ENCODE measurements around the gene OR5B21.

OR5B21 gene

DNA sequence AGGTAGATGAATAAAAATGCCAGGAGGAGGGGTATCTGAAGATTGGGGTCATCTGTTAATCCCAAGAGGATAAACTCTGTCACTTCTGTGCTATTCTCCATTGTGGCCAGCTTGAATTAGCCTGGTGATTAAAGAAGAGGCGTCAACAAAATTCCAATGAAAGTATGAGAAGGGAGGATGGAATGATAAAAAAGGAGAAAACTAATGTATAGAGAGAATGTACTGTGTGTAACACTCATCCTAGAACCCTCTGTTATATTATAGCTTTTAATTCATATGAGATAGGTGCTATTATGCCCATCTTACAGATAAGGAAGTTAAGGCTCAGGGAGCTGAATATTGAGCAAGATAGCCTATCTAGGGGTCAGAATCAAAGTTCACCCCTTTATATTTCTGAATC, at the start of gene OR5B21:
TSS of gene OR5B21 (minus strand) at position 101 of the 400 bp plus-strand sequence. CDS start at position 101, 0 bp downstream.
- no peak for DNase-seq (ENCODE audit: low read depth in 2 of 2)

GRCh38 chr11:58549644-58550043, 41.7 kb upstream of the OR5B21 start:
- DNase-seq (ENCODE audit: low read depth in 2 of 2): no peak

GRCh38 chr11:58546841-58547240, 38.9 kb upstream of the OR5B21 start:
- no peak for DNase-seq (ENCODE audit: low read depth in 2 of 2)

- no peak for DNase-seq (ENCODE audit: low read depth in 2 of 2)
Measured at GRCh38 chr11:58531865-58532341, 24.0 kb upstream of the OR5B21 start.

DNA sequence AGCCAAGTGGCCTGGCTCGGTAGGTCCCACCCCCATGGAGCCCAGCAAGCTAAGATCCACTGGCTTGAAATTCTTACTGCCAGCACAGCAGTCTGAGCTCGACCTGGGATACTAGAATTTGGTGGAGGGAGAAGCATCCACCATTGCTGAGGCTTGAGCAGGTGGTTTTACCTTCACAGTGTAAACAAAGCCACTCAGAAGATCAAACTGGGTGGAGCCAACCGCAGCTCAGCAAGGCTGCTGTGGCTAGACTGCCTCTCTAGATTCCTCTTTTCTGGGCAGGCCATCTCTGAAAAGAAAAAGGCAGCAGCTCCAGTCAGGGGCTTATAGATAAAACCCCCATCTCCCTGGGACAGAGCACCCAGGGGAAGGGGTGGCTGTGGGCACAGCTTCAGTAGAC, 22.3 kb upstream of the OR5B21 start:
- no peak for DNase-seq (ENCODE audit: low read depth in 2 of 2)

DNA sequence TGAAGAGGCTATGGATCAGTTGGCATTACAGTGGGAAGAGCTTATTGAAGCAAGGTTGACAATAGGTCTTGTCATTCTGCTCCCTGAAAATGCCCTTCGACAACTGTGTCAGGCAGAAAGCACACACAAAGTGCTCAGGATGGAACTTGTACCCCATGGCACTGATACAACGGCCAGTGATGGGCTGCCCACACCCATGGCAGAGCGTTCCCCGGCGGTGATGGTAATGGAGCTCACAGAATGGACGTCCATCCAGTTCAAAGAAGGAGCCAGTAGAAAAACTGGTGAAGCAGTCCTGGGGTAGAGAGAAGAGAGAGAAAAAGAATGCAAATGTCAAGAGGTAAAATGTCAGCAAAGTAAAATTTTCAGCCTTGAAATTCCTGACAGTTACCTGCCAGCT, 19.5 kb upstream of the OR5B21 start:
- DNase-seq (ENCODE audit: low read depth in 2 of 2): no peak

- no peak for DNase-seq (ENCODE audit: low read depth in 2 of 2)
Measured at GRCh38 chr11:58526721-58527120, 18.8 kb upstream of the OR5B21 start.

DNA sequence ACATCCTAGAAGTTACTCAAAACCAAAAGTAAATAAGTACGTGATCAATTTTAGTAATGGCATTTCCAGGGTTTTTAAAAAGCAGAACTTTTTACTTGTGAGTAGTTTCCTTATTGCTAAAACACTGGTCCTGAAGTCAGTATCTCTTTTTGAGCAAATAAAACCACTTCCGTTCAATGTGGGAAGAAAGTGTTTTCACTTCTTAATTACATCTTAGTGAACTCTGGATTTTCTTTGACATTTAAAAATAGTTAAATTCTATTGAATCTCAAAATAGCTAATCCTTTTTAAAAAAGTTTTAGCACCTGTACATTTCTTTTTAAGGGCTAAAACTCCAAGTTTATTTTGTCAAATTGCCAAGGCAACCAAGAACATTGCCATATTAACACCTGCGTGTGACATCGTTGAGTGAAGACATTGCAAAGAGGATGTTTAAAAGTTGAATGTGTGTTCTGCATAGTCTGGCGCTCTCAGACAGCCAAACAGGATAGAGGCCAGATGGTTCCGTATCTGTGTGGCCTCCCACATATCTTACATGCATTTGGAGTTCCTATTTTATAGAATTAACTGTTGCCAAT, 17.2 kb upstream of the OR5B21 start:
- no peak for DNase-seq (ENCODE audit: low read depth in 2 of 2)

- DNase-seq (ENCODE audit: low read depth in 2 of 2): peak in 1 of 2 donors; percentile 20
Measured at GRCh38 chr11:58524232-58525036, 16.5 kb upstream of the OR5B21 start.

DNA sequence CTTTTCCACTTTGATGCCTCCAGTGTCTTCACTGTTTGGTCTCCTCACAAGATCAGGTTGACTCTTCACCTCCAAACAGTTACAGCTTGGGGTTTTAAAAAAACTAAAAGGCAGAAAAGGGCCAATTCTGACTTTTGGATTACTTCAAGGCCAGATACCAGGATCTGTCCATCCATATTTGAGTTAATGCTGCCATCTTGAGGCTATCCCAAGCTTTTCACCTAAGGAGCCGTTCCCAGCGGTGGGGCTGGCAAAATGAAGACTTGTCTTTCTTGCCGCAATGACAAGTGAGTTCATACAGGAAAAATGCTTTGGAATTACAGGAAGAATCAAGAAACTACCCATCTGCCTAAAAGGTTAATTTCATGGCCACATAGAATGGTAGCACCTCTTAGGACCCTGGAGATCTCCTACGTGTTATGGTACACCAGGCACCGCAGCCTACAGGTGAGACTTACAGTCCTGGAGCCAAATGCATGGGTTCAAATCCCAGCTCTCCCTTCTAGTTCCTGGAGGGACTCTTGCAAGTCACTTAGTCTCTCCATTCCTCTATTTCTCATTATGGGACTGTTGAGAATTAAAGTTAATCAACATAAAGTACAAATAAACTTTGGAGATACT, 6.0 kb upstream of the OR5B21 start:
- no peak for DNase-seq (ENCODE audit: low read depth in 2 of 2)

DNA sequence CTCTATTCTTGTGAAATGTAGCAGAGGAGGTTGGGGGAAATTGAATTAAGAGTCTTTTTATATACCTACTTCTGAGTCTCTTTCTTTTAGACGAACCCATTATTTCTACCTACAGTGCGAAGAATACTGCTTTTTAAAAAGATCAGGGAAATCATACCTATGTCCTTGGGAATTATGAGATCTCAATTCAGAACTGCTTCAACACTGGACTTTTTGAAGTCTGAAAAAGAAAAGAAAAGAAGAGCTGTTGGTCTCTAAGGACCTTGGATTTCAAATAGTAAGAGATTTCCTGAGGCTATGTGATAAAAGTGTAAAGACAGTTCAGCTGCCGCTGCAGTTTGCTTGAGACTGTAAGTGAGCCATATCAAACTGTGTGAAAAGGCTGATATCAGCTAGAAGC, 3.7 kb upstream of the OR5B21 start:
- no peak for DNase-seq (ENCODE audit: low read depth in 2 of 2)

- no peak for DNase-seq (ENCODE audit: low read depth in 2 of 2)
Measured at GRCh38 chr11:58509748-58510147, 1.8 kb upstream of the OR5B21 start.

DNA sequence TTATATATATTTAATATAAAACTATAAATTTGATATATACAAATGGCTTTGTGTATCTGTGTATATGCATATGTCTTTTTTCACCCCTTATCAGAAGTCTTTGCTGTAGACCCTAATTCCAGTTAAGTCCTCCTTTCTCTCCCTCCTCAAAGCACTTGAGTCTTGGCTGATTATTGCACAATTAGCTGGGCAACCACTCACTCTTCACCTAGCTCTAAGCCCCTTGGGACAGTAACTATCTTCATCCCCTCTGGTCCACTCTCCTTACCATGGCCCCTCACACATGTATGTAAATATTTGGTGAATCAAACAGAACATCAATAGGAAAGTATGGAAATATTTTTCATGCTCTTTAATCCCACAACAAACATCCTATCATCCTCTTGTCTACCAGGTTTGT, 909 bp upstream of the OR5B21 start:
- no peak for DNase-seq (ENCODE audit: low read depth in 2 of 2)

DNA sequence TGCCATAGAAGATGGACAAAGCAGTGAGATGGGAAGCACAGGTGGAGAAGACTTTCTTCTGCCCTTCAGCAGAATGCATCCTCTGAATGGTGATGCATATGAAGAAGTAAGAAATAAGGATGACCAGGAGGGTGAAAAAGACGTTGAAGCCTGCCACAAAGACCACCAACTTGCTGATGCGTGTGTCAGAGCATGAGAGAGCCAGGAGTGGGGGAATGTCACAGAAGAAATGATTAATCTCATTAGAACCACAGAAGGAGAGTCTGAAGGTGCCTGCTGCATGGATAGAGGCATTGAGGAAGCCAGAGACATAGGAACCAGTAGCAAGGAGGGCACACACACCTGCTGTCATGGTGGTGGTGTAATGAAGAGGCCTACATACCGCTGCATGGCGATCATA, 550 bp downstream of the OR5B21 start:
- no peak for DNase-seq (ENCODE audit: low read depth in 2 of 2)

DNA sequence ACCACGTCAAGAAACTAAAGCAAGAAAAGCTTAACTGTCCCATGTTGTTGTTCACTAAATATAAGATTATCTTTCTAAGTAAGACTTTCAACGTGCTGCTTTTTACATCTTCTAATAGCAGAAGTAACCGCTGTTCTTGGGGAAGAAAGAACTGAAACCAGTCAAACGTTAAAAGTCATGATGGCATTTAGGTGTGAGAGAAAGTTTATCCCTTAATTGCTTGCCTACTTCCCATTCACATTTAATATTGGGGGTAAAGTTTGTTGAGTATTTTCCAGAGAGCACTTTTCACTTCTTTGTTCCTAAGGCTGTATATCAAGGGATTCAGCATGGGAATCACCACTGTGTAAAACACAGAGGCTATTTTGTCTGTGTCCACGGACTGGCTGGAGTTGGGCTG, 970 bp downstream of the OR5B21 start:
- DNase-seq (ENCODE audit: low read depth in 2 of 2): no peak

DNA sequence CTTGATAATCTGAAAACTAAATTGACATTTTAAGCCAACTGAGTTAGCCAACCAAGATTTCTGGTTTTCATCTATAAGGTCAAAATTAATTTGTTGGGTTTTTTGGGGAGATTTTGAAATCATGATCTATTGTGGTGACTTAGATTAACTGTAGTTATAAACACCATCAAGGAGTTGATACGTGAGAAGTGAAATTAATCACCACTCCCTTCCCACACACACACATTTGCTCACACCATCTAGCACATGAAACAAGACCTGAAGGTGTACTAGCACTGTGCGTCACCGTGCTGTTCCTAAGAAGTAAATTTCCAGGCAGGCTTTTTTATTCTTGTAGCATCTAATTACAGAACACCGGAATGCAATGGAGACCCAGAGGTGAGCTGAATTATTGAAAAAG, 2.1 kb downstream of the OR5B21 start:
- no peak for DNase-seq (ENCODE audit: low read depth in 2 of 2)

DNA sequence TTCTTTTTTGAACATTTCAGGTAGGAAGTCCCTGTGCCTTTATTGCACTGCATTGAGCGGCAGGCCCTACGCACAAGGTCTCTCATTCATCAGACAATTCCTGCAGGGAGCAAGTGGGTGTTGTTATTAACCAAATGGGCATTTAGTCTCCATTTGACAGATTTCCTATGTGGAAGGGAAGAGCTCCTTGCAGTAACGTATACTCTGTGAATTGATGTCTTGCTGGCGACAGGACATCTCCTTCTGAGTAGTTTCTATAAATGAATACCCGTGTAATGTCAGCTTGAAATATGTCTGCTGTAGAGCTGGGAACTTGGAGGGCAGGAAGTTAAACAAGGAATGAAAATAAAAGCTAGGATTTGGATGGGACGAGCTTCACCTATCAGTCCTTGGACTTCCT, 3.7 kb downstream of the OR5B21 start:
- DNase-seq (ENCODE audit: low read depth in 2 of 2): no peak

GRCh38 chr11:58503361-58503856, 4.5 kb downstream of the OR5B21 start:
- no peak for DNase-seq (ENCODE audit: low read depth in 2 of 2)

GRCh38 chr11:58502004-58502403, 5.9 kb downstream of the OR5B21 start:
- no peak for DNase-seq (ENCODE audit: low read depth in 2 of 2)

DNA sequence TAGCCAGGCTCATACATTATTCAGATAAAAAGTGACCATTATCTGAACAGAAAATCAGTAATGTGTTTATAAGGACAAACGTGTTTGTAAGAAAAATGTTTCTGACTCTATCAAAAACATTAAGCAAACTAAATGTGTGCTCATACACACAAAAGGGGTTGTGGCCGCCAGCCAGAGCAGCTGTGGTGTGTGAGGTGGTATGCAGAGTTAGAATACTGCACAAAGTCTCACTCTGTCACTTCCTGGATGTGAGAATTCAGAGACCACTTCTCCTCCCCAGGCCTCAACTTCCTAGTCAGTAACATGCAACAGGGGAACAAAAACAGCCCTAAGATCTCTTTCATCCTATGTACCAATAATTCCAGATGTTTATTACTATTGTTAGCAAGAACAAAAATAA, 9.4 kb downstream of the OR5B21 start:
- peak in 1 of 2 donors; percentile 3 for DNase-seq (ENCODE audit: low read depth in 2 of 2)

GRCh38 chr11:58497951-58498350, 10.0 kb downstream of the OR5B21 start:
- no peak for DNase-seq (ENCODE audit: low read depth in 2 of 2)

DNA sequence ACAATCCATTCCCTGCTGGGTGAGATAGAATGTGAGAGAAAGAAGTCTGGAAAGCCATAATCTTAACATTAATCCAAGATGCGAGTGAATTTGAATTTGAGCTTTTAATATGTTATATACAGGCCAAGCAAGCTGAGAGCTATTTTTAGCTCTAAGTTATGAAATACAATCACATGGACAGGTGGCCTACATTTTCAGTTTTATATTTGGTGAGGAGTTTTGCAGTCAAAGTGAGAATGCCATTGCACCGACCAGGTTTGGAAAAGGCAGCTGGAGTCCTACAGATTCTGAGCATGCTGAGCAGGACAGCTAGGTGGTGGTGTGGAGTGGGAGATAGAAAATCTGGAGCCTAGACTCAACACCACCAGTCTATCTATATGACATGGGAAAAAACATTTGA, 12.0 kb downstream of the OR5B21 start:
- no peak for DNase-seq (ENCODE audit: low read depth in 2 of 2)

DNA sequence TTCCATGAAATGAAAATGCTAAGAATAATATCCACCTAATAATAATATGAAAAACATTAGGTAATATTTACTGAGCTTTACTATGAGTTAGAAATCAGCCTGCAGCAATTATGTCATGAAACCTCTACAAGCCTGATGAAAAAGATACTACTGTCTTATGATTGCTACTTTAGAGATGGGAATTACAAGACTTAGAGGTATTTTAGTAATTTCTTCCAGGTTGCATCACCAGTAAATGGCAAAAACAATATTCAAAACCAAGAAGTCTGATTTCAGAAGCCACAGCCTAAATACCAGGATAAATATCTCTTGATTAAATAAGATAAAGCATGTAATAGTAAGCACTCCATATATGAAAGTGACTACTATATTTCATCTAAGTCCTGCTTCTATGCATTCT, 13.8 kb downstream of the OR5B21 start:
- DNase-seq (ENCODE audit: low read depth in 2 of 2): no peak

Data from stimulated activated CD8-positive, alpha-beta memory T cell treated with anti-CD3 and anti-CD28 coated beads, Interleukin-2, amount 100 ng/mL, for 48 hours (primary cell).